Epithelial cell of proximal tubule (primary cell): ENCODE measurements around the gene INF2. TPM values are rescaled to one million over a fixed set of nuclear protein-coding genes. Genes with fewer than 3 reads are reported as not detected.

Source experiments
- DNase-seq: peaks from one replicate; pipeline ENCODE4 v3.0.0-alpha.2; 2011; ENCODE audit warnings: low read depth
- H3K4me3 ChIP-seq: 2 replicates; pipeline ENCODE4 v1.5.1; 2011; ENCODE audit warnings: low read depth, mild to moderate bottlenecking, low read length
- CTCF ChIP-seq: conservative IDR thresholded peaks from 2 replicates; pipeline ENCODE4 v1.5.1; 2012; ENCODE audit warnings: low read depth, mild to moderate bottlenecking, low read length
- total RNA-seq: library from RNA; depleted of rRNA; stranded (reverse); fragments of >200 nt; gene quantifications from 2 replicates; pipeline ENCODE4 v1.2.3, GENCODE V29; 2015

The INF2 gene
- total RNA-seq, 1 donor from 2014 or later = 100 TPM

GRCh38 chr14:104715871-104716270 is 26.5 kb downstream of the INF2 start:
- no peak overlapping the region for H3K4me3 ChIP-seq
- no peak for DNase-seq
- TF ChIP-seq CTCF = no peak

DNA sequence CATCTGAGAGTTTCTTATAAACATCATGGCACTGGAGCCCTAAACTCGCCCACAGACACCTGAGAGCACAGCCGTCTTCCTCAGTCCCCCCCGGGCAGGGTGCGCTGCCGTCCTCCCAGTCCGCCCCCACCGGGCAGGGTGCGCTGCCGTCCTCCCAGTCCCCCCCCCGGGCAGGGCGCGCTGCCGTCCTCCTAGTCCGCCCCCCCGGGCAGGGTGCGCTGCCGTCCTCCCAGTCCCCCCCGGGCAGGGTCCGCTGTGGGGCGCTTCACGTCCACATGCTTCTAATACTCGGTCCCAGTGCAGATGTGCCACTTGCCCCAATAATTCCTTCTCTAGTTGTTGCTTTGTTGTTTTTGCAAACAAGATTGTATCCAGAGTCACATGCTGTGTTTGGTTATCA is 27.7 kb downstream of the INF2 start:
- no peak overlapping the region for H3K4me3 ChIP-seq
- TF ChIP-seq CTCF = no peak
- DNase-seq = no peak

- H3K4me3 ChIP-seq = no peak overlapping the region
- TF ChIP-seq CTCF = no peak
- DNase-seq = no peak
Observed at GRCh38 chr14:104717646-104718045, 28.2 kb downstream of the INF2 start.

DNA sequence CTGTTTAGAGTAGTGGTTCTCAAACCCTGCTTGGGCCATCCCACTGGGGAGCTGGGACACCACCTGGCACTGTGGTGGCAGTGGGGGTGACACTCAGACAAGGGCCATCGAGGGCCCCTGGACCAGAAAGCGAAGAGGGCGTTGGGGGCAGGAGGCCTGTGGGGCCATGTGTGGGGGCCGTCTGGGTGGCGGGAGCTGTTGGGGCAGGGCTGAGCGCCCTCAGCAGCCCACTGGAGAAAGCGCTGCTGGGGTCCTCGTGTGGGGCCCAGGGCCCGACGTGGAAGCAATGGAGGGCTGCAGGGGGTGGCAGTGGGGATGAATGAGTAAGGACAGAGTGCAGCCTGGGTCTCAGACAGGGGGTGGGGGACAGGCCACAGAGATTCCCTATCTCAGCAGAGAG is 28.7 kb downstream of the INF2 start:
- H3K4me3 ChIP-seq = no peak overlapping the region
- no peak for TF ChIP-seq CTCF
- DNase-seq = no peak

DNA sequence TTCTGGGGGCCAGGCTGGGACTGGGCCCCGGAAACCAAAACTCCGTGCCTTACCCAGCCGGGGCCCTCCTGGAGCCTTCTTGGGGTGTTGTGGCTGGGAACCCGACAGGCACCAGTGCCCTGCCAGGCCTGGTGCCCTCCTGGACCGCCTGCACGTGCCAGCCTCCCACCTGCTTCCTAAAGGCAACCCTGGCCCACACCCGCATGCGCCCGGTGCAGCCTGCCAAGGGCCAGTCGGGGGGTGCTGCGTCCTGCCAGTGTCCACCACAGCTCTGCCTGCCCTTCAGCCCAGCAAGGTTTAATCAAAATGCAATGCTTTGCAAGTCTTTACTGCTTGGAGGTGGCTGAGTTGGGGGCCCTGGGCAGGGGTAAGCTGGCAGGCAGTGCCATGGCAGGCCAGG is 29.5 kb downstream of the INF2 start:
- no peak for TF ChIP-seq CTCF
- DNase-seq = no peak
- no peak overlapping the region for H3K4me3 ChIP-seq

DNA sequence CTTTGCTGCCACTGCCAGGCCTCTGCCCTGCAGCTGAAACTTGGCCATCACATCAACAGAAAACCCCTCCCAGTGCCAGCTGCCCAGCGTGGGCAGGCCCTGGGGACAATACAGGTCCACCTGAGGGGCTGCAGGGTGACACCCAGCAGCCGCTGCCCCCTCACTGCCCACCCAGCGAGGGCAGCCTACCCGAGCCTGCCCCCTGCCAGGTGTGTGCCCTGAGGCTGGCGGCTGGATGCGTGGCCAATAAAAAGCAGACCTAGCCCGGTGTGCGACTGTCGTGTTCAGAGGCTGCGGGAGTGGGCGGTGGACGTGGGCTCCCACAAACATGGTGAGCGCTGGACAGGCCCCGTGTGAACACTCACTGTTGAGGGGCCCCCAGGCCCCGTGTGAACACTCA is 29.9 kb downstream of the INF2 start:
- no peak for DNase-seq
- TF ChIP-seq CTCF = no peak
- no peak overlapping the region for H3K4me3 ChIP-seq

DNA sequence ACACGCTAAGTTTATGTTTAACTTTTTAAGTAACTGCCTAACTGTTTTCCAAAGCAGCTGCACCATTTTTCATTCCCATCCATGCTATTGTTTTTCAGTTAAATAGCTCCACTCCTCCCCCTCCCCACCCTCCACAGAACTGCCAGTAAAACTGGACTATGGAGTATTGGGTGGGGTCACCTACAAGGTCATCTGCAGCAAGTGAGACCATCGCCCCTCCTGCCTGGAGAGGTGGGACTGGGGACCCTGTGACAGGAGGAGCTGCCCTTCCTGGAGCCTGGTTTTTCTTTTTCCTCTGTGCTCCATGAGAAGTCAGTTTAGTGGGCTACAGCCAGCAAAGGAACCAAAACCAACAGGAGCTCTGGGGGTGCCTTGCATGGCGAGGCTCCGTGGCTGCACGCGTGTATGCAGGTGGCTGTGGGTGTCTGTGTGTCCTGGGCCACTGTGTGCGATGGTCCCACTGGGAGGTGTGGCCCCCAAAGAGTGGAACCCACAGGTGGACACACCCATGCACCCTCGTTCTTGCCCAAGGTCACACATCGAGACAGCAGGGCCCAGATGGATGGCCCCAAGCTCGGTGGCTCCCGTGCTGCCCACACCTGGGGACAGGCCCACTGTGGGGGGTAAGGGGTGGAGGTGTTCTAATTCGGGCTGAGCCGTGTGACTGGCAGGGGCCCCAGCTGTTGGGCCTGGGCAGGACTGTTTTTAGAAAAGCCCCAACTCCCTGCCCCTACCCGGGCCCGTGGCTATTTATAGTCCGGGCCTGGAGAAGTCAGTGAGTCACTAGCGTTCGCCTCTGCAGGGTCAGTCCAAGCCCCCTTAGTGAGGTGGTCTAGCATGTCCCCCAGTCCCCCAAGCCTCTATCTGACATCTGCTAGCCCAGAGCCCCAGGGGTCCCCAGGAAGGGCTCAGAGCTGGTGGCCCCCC is 32.4 kb downstream of the INF2 start:
- no peak for DNase-seq
- no peak for TF ChIP-seq CTCF

More for the DNA sequence above, 32.4 kb downstream of the INF2 start:
- no peak overlapping the region for H3K4me3 ChIP-seq
